ENCODE results near the gene IGHMBP2.

- TF ChIP-seq CTCF (IDR thresholded peaks at IDR 0.05; ENCODE audit: low read length) (no peak), EZH2 (IDR thresholded peaks at IDR 0.05; ENCODE audit: borderline replicate concordance, low read length) (no peak)
Observed at GRCh38 chr11:68910965-68911364, 7.3 kb downstream of the IGHMBP2 start.

Data from OCI-LY1 (cell line).